K562 (cell line): ENCODE measurements around the gene SERINC5. TPM values are rescaled to one million over a fixed set of nuclear protein-coding genes. Genes with fewer than 3 reads are reported as not detected.

Experiments used
- CBFA2T2 ChIP-seq: fragments of 450-650 bp; conservative IDR thresholded peaks from 2 replicates; pipeline ENCODE4 v1.6.1; 2017; ENCODE audit warnings: mild to moderate bottlenecking
- GATA2 ChIP-seq: sonication (generic); formaldehyde crosslinking; IDR thresholded peaks from 2 replicates; pipeline ENCODE4 v1.4.0; 2020; ENCODE audit warnings: mild to moderate bottlenecking, missing genetic modification reagents
- GTF2A2 ChIP-seq: IDR thresholded peaks from 2 replicates; pipeline ENCODE4 v1.6.1; 2016; ENCODE audit warnings: mild to moderate bottlenecking, missing genetic modification characterization, missing compliant biosample characterization
- MCM5 ChIP-seq: fragments of 450-650 bp; IDR thresholded peaks from 2 replicates; pipeline ENCODE4 v1.6.1; 2016; ENCODE audit warnings: low read depth
- NR2C1 ChIP-seq, 2 experiments: fragments of 450-650 bp; IDR thresholded peaks; 2 replicates each; pipeline ENCODE4 v1.6.1; 2017; ENCODE audit warnings: mild to moderate bottlenecking in 2 of 2, antibody characterized with exemption in 1 of 2, inconsistent platforms in 1 of 2, missing compliant biosample characterization in 1 of 2, missing genetic modification characterization in 1 of 2
- NRF1 ChIP-seq, 2 experiments: fragments of 450-650 bp; IDR thresholded peaks in 1 of 2; conservative IDR thresholded peaks in 1 of 2; 2 replicates each; pipeline ENCODE4 v1.6.1; 2014; ENCODE audit warnings: mild to moderate bottlenecking in 2 of 2
- RBM39 ChIP-seq: fragments of 200-400 bp; formaldehyde crosslinking; optimal IDR thresholded peaks from 2 replicates; pipeline ENCODE3; 2018; ENCODE audit warnings: low read depth, low read length
- SIN3A ChIP-seq, 2 experiments: fragments of 150-350 bp in 1 of 2; IDR thresholded peaks; 2 replicates each; pipeline ENCODE4 v1.6.1; 2011 to 2016; ENCODE audit warnings: borderline replicate concordance in 2 of 2, low read depth in 2 of 2, low read length in 2 of 2, mild to moderate bottlenecking in 2 of 2, moderate library complexity in 2 of 2; ENCODE audit not compliant: control insufficient read depth in 1 of 2
- TAF15 ChIP-seq: fragments of 200-400 bp; formaldehyde crosslinking; IDR thresholded peaks from 2 replicates; pipeline ENCODE4 v1.6.1; 2017; ENCODE audit warnings: mild to moderate bottlenecking, low read depth, low read length, moderate library complexity
- ZFP30 ChIP-seq: fragments of 250-450 bp; sonication (Bioruptor Pico); IDR thresholded peaks from 2 replicates; pipeline ENCODE4 v1.8.0; 2022; ENCODE audit warnings: moderate library complexity, mild to moderate bottlenecking, inconsistent platforms, borderline replicate concordance
- ZNF347 ChIP-seq: fragments of 450-650 bp; formaldehyde crosslinking; IDR thresholded peaks from 2 replicates; pipeline ENCODE4 v1.4.0; 2020; ENCODE audit warnings: low read depth, mild to moderate bottlenecking, moderate library complexity
- ZNF551 ChIP-seq: fragments of 250-450 bp; sonication (Bioruptor Pico); IDR thresholded peaks from 2 replicates; pipeline ENCODE4 v1.5.0; 2021; ENCODE audit warnings: mild to moderate bottlenecking, moderate library complexity
- polyA plus RNA-seq, 8 experiments: library from polyadenylated mRNA; depleted of rRNA in 4 of 8; stranded (reverse) in 5 of 8; unstranded in 3 of 8; fragments of >200 nt; fragmentation: Nextera tagmentation in 2 of 8; fragmentation: Illumina TruSeq in 1 of 8; extraction: Ambion mirVana in 2 of 8; extraction: Trizol in 1 of 8; gene quantifications; 2 replicates each; pipeline versions ENCODE4 v1.2.1 to v1.2.3, GENCODE V29; 2011 to 2014; ENCODE audit warnings: inconsistent platforms in 1 of 8, missing spikeins in 1 of 8
- total RNA-seq, 7 experiments: library from RNA; depleted of rRNA in 6 of 7; stranded (reverse); fragments of >200 nt in 6 of 7; fragmentation: Illumina TruSeq in 2 of 7; extraction: Trizol in 2 of 7; gene quantifications; 2 replicates each; pipeline versions ENCODE4 v1.2.1 to v1.2.3, GENCODE V29; 2011 to 2021; ENCODE audit warnings: low replicate concordance in 1 of 7
- TF ChIP-seq, protein P1 (sequence below): fragments of 450-650 bp; IDR thresholded peaks from 2 replicates; pipeline ENCODE4 v1.6.1; 2016; ENCODE audit warnings: borderline replicate concordance
- TF ChIP-seq, protein P2 (sequence below): fragments of 250-450 bp; sonication (Bioruptor Pico); IDR thresholded peaks from 2 replicates; pipeline ENCODE4 v1.6.1; 2021; ENCODE audit warnings: mild to moderate bottlenecking
- TF ChIP-seq, protein P3 (sequence below): fragments of 450-650 bp; IDR thresholded peaks from 2 replicates; pipeline ENCODE4 v1.6.1; 2017; ENCODE audit warnings: antibody characterized with exemption

The SERINC5 gene
- total and polyA plus RNA-seq, 9 of the 15 experiments (the other 6 are each of a cell fraction or from before 2014, with no cell fraction given), result 1.4 to 7.9 (median 3.7) TPM

DNA sequence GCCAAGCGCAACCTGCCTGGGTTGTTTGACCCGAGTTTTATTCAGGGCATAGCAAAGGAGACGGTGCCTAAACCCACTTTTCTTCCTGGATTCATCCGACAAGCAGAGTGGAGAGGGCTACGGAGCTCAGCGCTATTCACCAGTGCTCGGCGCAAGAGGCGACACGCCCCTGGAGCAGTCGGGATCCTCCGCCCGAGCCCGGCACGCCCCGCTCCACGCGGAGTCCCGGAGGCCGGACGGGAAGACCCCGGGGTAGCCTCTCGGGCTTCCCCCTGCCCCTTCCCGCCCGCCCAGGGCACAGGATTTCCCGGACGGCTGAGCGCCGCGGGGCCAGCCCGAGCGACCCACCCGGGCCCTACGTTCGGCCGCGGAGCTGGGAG lies 427 bp downstream of the SERINC5 start (continued):
- no peak for TF ChIP-seq GTF2A2
- peak in 1 of 2 experiments; percentile 65; a peak in 1 of 4 replicates for TF ChIP-seq SIN3A (IDR thresholded peaks at IDR 0.05; ENCODE audit: borderline replicate concordance in 2 of 2, control insufficient read depth in 1 of 2, low read depth in 2 of 2, low read length in 2 of 2)
- TF ChIP-seq NRF1 (conservative IDR thresholded peaks at IDR 0.05 in 1 of 2, IDR thresholded peaks at IDR 0.05 in 1 of 2), result peak; percentile 43 to 51; a peak in 3 of 4 replicates
- TF ChIP-seq ZNF347 (CRISPR knock-in tag), result no peak
- TF ChIP-seq, protein P1, sequence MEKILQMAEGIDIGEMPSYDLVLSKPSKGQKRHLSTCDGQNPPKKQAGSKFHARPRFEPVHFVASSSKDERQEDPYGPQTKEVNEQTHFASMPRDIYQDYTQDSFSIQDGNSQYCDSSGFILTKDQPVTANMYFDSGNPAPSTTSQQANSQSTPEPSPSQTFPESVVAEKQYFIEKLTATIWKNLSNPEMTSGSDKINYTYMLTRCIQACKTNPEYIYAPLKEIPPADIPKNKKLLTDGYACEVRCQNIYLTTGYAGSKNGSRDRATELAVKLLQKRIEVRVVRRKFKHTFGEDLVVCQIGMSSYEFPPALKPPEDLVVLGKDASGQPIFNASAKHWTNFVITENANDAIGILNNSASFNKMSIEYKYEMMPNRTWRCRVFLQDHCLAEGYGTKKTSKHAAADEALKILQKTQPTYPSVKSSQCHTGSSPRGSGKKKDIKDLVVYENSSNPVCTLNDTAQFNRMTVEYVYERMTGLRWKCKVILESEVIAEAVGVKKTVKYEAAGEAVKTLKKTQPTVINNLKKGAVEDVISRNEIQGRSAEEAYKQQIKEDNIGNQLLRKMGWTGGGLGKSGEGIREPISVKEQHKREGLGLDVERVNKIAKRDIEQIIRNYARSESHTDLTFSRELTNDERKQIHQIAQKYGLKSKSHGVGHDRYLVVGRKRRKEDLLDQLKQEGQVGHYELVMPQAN, result no peak; the same call in 1 of the 2 replicates
- TF ChIP-seq ZNF551, result no peak
- TF ChIP-seq, protein P2, sequence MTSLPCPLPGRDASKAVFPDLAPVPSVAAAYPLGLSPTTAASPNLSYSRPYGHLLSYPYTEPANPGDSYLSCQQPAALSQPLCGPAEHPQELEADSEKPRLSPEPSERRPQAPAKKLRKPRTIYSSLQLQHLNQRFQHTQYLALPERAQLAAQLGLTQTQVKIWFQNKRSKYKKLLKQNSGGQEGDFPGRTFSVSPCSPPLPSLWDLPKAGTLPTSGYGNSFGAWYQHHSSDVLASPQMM (CRISPR knock-in tag), result no peak
- no peak for TF ChIP-seq ZFP30
- TF ChIP-seq CBFA2T2, result no peak
- no peak for TF ChIP-seq MCM5
- TF ChIP-seq TAF15, result no peak
- no peak for TF ChIP-seq RBM39
- TF ChIP-seq, protein P3, sequence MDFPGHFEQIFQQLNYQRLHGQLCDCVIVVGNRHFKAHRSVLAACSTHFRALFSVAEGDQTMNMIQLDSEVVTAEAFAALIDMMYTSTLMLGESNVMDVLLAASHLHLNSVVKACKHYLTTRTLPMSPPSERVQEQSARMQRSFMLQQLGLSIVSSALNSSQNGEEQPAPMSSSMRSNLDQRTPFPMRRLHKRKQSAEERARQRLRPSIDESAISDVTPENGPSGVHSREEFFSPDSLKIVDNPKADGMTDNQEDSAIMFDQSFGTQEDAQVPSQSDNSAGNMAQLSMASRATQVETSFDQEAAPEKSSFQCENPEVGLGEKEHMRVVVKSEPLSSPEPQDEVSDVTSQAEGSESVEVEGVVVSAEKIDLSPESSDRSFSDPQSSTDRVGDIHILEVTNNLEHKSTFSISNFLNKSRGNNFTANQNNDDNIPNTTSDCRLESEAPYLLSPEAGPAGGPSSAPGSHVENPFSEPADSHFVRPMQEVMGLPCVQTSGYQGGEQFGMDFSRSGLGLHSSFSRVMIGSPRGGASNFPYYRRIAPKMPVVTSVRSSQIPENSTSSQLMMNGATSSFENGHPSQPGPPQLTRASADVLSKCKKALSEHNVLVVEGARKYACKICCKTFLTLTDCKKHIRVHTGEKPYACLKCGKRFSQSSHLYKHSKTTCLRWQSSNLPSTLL, result no peak
- TF ChIP-seq GATA2 (CRISPR knock-in tag), result no peak
- no peak for TF ChIP-seq NR2C1 (IDR thresholded peaks at IDR 0.05)
- TF ChIP-seq NR2C1 (tag; IDR thresholded peaks at IDR 0.05), result no peak
